HG03460 (cell line): Measurements from ENCODE around the gene TMEM190.
"Not testable (repeated sequence)": the region's sequence is repeated elsewhere in the genome, so short reads cannot be mapped to it uniquely, and the experiment has no call there.

Source experiments
- ATAC-seq: cut with Tn5 transposase; IDR thresholded peaks from one replicate; pipeline ENCODE4 v1.9.1; 2021; ENCODE audit not compliant: unreplicated experiment

TMEM190 gene

GRCh38 chr19:55376241-55376933 lies at the start of gene TMEM190:
Gene TMEM190, plus strand, starts transcription at chr19:55376826. Its CDS starts 28 bp downstream, at chr19:55376854.
- ATAC-seq, result no peak

- ATAC-seq, result not testable (repeated sequence)
Observed at GRCh38 chr19:55328774-55329318, 47.8 kb upstream of the TMEM190 start.

DNA sequence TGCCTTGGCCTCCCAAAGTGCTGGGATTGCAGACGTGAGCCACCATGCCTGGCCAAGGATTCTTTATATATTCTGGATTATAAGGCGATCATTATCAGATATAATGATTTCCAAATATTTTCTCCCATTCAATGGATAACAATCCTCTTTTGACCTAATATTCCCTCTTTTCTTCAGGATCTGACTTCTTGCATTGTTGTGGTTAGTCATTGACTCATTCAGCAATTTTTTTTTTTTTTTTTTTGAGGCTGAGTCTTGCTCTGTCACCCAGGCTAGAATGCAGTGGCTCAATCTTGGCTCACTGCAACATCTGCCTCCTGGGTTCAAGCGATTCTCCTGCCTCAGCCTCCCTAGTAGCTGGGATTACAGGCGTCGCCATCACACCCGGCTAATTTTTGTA lies 46.8 kb upstream of the TMEM190 start:
- not testable (repeated sequence) for ATAC-seq

DNA sequence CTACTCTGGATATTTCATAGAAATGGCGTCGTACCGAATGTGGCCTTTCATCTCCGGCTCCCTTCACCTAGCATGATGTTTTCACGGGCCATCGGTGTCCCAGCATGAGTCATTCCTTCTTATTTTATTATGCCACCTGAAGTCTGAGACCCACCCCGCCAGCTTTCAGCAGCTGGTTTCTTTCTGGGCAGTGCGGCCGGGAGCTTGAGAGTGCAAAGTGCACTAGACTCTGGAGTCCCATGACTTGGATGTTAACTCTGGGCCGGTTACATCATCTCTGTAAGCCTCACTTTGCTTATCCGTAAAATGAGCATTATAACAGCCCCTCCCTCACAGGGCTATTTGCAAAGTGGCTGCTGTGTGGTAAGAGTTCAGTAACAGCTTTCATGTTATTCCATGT lies 42.8 kb upstream of the TMEM190 start:
- no peak for ATAC-seq

GRCh38 chr19:55336101-55336500 lies 40.5 kb upstream of the TMEM190 start:
- no peak for ATAC-seq

- peak; percentile 79 for ATAC-seq
Observed at GRCh38 chr19:55339105-55339888, 37.3 kb upstream of the TMEM190 start, which contains the start of gene KMT5C. Gene KMT5C, plus strand, starts transcription at chr19:55339876. Its CDS starts 2,061 bp downstream, at chr19:55341937.

GRCh38 chr19:55339889-55340783 lies 36.5 kb upstream of the TMEM190 start:
- no peak for ATAC-seq

- ATAC-seq, result no peak
Observed at GRCh38 chr19:55340784-55341147, 35.9 kb upstream of the TMEM190 start.

DNA sequence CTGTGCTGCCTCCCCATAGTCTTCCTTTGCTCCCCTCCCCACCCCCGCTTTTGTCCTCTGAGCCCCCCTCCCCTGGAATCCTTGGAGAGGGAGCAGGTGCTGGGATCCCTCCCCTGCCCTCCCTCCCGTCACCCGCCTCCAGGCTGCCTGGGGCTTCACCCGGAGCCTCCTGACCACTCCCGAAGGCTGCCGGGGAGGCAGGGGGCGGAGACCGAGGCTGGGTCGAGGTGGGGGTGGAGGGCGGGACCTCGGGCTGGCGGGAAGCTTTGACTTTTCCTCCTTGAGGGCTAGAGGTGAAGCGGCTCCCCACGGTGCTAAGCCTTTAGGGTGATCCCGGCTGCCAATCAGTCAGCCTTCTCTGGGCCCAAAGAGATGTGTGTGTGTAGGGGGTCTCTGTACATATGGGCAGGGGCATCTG lies 35.4 kb upstream of the TMEM190 start:
- ATAC-seq, result no peak

DNA sequence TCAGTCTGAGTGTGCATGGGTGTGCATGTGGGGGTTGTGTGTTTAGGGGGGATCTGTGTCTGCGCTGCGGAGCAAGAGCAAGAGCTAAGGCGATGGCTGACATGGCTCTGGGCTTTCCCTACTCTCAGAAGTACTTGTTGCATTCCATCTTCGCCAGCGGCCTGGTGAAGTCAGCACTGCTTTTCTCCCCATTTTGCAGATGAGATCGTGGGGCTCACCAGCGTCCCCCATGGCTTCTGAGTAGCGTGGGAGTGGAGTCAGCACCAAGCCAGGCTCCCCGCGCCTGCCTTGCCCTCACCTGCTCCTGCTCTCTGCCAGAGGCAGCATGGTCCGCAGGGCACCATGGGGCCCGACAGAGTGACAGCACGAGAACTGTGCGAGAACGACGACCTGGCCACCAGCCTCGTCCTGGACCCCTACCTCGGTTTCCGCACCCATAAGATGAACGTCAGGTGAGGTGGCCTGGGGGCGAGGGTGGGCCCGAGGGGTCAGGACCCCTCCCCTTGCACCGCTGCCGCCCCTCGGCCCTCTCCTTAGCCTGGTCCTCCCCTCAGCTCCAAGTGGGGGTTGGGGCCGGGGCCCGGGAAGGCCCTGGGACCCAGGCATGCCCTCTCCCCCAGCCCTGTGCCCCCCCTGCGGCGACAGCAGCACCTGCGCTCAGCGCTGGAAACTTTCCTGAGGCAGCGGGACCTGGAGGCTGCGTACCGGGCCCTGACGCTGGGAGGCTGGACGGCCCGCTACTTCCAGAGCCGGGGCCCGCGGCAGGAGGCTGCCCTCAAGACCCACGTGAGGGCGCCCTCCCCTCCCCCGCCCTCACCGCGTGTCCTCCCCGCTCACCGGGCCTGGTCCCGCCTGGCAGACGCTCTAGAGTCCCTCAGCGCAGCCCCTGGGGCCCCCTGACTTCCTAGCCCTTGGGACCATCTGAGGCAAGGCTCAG lies 34.8 kb upstream of the TMEM190 start:
- ATAC-seq, result no peak

- no peak for ATAC-seq
Observed at GRCh38 chr19:55344444-55344843, 32.2 kb upstream of the TMEM190 start.

DNA sequence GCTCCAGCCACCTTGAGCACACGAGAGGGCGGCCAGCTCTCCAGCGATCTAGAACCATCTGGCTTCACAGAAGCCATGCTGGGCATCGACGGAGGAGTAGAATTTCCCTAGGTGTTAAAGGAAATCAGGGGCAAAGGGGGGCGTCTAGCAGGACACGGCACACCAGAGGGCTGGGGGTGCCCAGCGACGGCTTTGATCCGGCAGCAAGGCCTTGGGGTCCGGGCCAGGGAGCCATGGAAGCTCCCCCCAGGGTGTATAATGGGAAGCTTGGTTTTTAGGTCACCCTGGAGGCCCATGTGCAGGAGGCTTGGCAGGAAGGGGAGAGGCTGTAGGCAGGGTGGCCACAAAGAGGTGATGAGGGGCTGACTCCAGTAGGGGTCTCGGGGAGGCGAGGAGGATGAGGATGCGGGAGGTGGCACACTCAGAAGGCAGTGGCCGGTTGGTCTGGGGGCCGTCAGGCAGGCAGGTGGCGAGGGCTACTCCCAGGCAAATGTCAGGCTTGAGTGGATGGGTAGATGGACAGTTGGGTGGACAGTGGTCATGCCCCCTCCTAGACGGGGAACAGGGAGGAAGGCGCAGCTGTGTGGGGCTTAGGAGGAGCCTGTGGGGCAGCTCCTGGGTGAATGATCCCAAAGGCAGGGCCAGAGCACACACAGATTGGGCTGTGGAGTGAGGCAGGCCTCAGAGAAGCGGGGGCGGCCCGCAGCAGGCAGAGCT lies 31.4 kb upstream of the TMEM190 start:
- no peak for ATAC-seq

DNA sequence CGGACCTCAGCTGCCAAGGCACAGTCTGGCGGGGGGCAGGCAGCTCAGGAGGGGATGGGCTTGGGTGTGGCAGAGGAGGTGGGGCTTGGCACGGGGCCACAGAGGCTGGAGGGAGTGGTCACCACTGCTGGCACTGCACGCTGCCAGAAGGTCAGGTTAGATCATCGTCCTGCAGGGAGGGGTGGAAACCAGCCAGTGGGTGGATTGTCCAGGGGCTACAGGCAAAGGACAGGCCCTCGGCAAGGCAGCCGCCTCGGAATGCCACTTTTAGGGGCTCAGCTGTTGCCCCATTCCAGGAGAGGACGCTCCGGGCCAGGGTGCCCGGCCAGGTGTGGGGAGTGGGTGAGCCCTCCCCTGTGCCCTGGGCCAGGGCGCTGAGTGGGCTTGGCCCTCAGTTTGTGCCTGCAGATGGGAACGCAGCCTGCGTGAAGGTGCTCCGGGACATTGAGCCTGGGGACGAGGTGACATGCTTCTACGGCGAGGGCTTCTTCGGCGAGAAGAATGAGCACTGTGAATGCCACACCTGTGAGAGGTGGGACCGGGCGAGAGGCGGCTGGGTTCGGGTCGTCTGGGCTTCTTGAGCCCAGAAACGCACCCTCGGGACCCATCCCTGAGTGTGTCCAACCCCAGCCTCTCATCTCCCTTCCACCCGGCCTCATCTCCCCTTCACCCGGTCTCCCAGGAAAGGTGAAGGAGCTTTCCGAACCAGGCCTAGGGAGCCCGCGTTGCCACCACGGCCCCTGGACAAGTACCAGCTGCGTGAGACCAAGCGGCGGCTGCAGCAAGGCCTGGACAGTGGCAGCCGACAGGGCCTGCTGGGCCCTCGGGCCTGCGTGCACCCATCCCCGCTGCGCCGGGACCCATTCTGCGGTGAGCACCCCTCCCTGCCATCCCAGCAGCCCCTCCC lies 30.6 kb upstream of the TMEM190 start:
- ATAC-seq, result no peak

GRCh38 chr19:55346725-55347441 lies 29.7 kb upstream of the TMEM190 start:
- ATAC-seq, result no peak

GRCh38 chr19:55347442-55348009 lies 29.1 kb upstream of the TMEM190 start:
- ATAC-seq, result no peak

DNA sequence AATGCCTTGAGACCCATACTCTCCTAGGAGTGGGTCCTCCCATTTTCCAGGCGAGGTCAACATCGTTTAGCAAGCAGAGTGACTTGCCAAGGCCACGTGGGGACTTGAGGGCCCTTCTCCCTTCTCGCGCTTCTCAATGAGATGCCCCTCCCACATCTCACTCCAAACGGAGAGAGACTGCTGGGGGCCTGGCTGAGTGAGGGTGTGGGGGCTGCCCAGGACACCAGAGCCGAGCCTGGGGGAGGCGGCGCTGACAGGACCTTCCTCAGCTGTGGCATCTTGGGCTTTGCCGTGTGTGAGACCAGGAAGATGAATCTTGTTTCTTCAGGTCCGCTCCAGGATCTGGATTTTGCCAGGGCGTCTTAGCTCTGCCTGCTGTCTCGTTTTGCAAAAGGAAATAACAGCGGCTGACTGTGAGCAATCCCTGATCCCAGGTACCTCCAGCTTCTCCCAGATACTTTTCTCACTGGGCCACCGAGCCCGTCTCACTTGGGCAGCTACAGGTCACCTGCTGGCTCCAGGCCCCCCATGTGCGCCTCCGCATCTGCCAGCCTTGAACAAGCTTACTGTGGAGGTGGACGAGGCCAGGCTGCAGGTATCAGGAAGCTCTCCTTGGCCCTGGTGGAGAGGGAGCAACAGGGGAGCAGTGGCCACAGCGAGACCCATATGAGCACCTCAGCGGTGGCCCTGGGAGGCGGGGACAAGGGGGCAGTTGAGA lies 28.1 kb upstream of the TMEM190 start:
- no peak for ATAC-seq
